Peyer's patch (tissue), 4 donors: Measurements from ENCODE around the gene TRIAP1. TPM values are rescaled to one million over a fixed set of nuclear protein-coding genes. Genes with fewer than 3 reads are reported as not detected.

Source experiments
- DNase-seq, 3 donors: peaks; one replicate each; pipeline ENCODE4 v3.0.0-alpha.2; 2017 to 2019
- H3K27ac ChIP-seq, 4 donors: fragments of 200-600 bp; sonication (generic); one replicate each; pipeline ENCODE4 v1.5.1; 2016 to 2019
- H3K27me3 ChIP-seq, 2 donors: fragments of 200-600 bp; sonication (generic); one replicate each; pipeline ENCODE4 v1.5.1; 2019
- H3K36me3 ChIP-seq, 3 donors: fragments of 200-600 bp; sonication (generic); one replicate each; pipeline ENCODE4 v1.5.1; 2016 to 2019
- H3K4me1 ChIP-seq, 4 donors: fragments of 200-600 bp; sonication (generic); one replicate each; pipeline ENCODE4 v1.5.1; 2016 to 2019
- H3K4me3 ChIP-seq, 4 donors: fragments of 200-600 bp; sonication (generic); 1 replicate in 3 of 4; 2 replicates in 1 of 4; pipeline ENCODE4 v1.5.1; 2016 to 2019; ENCODE audit warnings: mild to moderate bottlenecking in 1 of 4
- H3K9me3 ChIP-seq, 4 donors: fragments of 200-600 bp; sonication (generic); one replicate each; pipeline ENCODE4 v1.5.1; 2016 to 2019; ENCODE audit warnings: mild to moderate bottlenecking in 1 of 4
- CTCF ChIP-seq, 6 experiments: fragments of 450-650 bp in 4 of 6; fragments of 200-600 bp in 2 of 6; sonication (generic) in 1 of 6; IDR thresholded peaks; one replicate each; pipeline ENCODE4 v1.5.1; 2017 to 2019; ENCODE audit warnings: antibody characterized with exemption in 6 of 6, mild to moderate bottlenecking in 3 of 6, moderate library complexity in 1 of 6
- POLR2A ChIP-seq, 2 donors: fragments of 450-650 bp; IDR thresholded peaks; one replicate each; pipeline ENCODE4 v1.5.1; 2017; ENCODE audit warnings: antibody characterized with exemption in 2 of 2, mild to moderate bottlenecking in 2 of 2, moderate library complexity in 2 of 2
- total RNA-seq, 4 donors: library from RNA; depleted of rRNA; stranded (reverse); fragments of >200 nt; gene quantifications; one replicate each; pipeline ENCODE4 v1.1.0, GENCODE V29; 2016

TRIAP1 gene
- total RNA-seq, 4 donors from 2014 or later, result 4.5 to 19.0 (median 6.4) TPM

- no peak for DNase-seq
- H3K27me3 ChIP-seq, result no peaks in the 10 kb centered on the region
- H3K27ac ChIP-seq, result peak overlapping the region; percentile 93 to 96 (median 94)
- no peak for TF ChIP-seq CTCF (IDR thresholded peaks at IDR 0.05)
- TF ChIP-seq POLR2A (IDR thresholded peaks at IDR 0.05), result no peak
- H3K4me1 ChIP-seq, result peaks cover 0 to 17% (median 0%) of the 10 kb centered on the region in 4 donors
- peaks cover 0 to 5% (median 0%) of the 10 kb centered on the region in 3 donors for H3K36me3 ChIP-seq
- no peaks in the 10 kb centered on the region for H3K9me3 ChIP-seq
- peak overlapping the region; percentile 92 to 94 (median 94) for H3K4me3 ChIP-seq
Observed at GRCh38 chr12:120470150-120470784, 24.1 kb upstream of the TRIAP1 start.

GRCh38 chr12:120469450-120470149 is 23.4 kb upstream of the TRIAP1 start, which contains the start of gene SRSF9:
Gene SRSF9 (minus strand): TSS chr12:120469748. CDS start chr12:120469609, 139 bp downstream.
- Histone ChIP-seq H3K36me3 (peaks cover 0 to 12% (median 0%) of the 10 kb centered on the region in 3 donors), H3K27ac (peak within 1 kb of the TSS; percentile 93 to 96 (median 94)), H3K27me3 (no peaks in the 10 kb centered on the region), H3K9me3 (no peaks in the 10 kb centered on the region), H3K4me3 (peak within 1 kb of the TSS; percentile 92 to 94 (median 94)), H3K4me1 (peaks cover 0 to 17% (median 0%) of the 10 kb centered on the region in 4 donors)
- DNase-seq, result peak; percentile 94 to 98 (median 95)
- TF ChIP-seq CTCF (IDR thresholded peaks at IDR 0.05), result peak; percentile 89 to 97 (median 94)
- TF ChIP-seq POLR2A (IDR thresholded peaks at IDR 0.05), result peak; percentile 36 to 70

GRCh38 chr12:120468821-120469449 is 22.8 kb upstream of the TRIAP1 start:
- H3K27ac ChIP-seq, result peak overlapping the region; percentile 93 to 96 (median 94)
- no peak for TF ChIP-seq POLR2A (IDR thresholded peaks at IDR 0.05)
- TF ChIP-seq CTCF (IDR thresholded peaks at IDR 0.05), result no peak
- peaks cover 0 to 17% (median 0%) of the 10 kb centered on the region in 4 donors for H3K4me1 ChIP-seq
- no peaks in the 10 kb centered on the region for H3K9me3 ChIP-seq
- H3K4me3 ChIP-seq, result peak overlapping the region; percentile 92 to 94 (median 94)
- no peaks in the 10 kb centered on the region for H3K27me3 ChIP-seq
- H3K36me3 ChIP-seq, result peaks cover 0 to 19% (median 0%) of the 10 kb centered on the region in 3 donors
- peak; percentile 56 to 71 (median 58) for DNase-seq

- peak overlapping the region; percentile 92 to 94 (median 94) for H3K4me3 ChIP-seq
- peaks cover 0 to 17% (median 0%) of the 10 kb centered on the region in 4 donors for H3K4me1 ChIP-seq
- peak overlapping the region; percentile 93 to 96 (median 94) for H3K27ac ChIP-seq
- H3K27me3 ChIP-seq, result no peaks in the 10 kb centered on the region
- peaks cover 0 to 24% (median 0%) of the 10 kb centered on the region in 3 donors for H3K36me3 ChIP-seq
- no peaks in the 10 kb centered on the region for H3K9me3 ChIP-seq
- DNase-seq, result peak; percentile 42 to 53 (median 53)
- TF ChIP-seq POLR2A (IDR thresholded peaks at IDR 0.05) (no peak), CTCF (IDR thresholded peaks at IDR 0.05) (no peak)
Observed at GRCh38 chr12:120468325-120468820, 22.2 kb upstream of the TRIAP1 start.

DNA sequence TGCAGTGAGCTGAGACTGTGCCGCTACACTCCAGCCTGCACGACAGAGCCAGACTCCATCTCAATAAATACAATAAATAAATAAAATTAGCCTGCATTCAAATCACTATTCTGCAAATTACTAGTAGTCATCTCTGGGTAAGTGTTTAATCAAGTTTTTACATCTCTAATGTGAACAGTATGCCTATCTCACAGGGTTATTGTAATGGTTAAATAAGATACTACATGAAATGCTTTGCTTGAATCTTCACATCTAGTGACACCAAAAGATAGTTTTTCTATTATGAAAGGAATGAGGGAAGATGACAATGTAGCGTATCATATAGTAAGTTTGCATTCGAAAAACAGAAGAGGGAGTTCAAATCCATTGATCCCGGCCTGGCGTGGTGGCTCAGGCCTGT is 21.3 kb upstream of the TRIAP1 start:
- Histone ChIP-seq H3K36me3 (peaks cover 0 to 34% (median 0%) of the 10 kb centered on the region in 3 donors), H3K9me3 (no peaks in the 10 kb centered on the region), H3K27ac (no peak overlapping the region), H3K4me1 (peaks cover 0 to 17% (median 0%) of the 10 kb centered on the region in 4 donors), H3K4me3 (no peak overlapping the region), H3K27me3 (no peaks in the 10 kb centered on the region)
- TF ChIP-seq CTCF (IDR thresholded peaks at IDR 0.05), result no peak
- no peak for TF ChIP-seq POLR2A (IDR thresholded peaks at IDR 0.05)
- DNase-seq, result no peak
